HG03442 (cell line): ENCODE measurements around the gene CDK6.
A peak's percentile ranks its signal among the peaks of the same experiment; 100 is the strongest.
"Not testable (repeated sequence)": the region's sequence is repeated elsewhere in the genome, so short reads cannot be mapped to it uniquely, and the experiment has no call there.

ENCODE experiments used
- ATAC-seq: cut with Tn5 transposase; IDR thresholded peaks from one replicate; pipeline ENCODE4 v1.9.1; 2021; ENCODE audit warnings: mild to moderate bottlenecking, moderate library complexity; ENCODE audit not compliant: unreplicated experiment

The CDK6 gene

GRCh38 chr7:92604517-92604916 lies 231.9 kb downstream of the CDK6 start:
- ATAC-seq: not testable (repeated sequence)

- no peak for ATAC-seq
Measured at GRCh38 chr7:92603089-92603445, 233.3 kb downstream of the CDK6 start.

- no peak for ATAC-seq
Measured at GRCh38 chr7:92602352-92603088, 233.9 kb downstream of the CDK6 start.

- peak; percentile 70 for ATAC-seq
Measured at GRCh38 chr7:92598310-92598981, 237.9 kb downstream of the CDK6 start.

GRCh38 chr7:92595281-92595680 lies 241.1 kb downstream of the CDK6 start:
- ATAC-seq: no peak

- ATAC-seq: no peak
Measured at GRCh38 chr7:92594746-92595145, 241.6 kb downstream of the CDK6 start.

- ATAC-seq: no peak
Measured at GRCh38 chr7:92590711-92591310, 245.6 kb downstream of the CDK6 start.

- no peak for ATAC-seq
Measured at GRCh38 chr7:92589056-92589455, 247.3 kb downstream of the CDK6 start.

- ATAC-seq: no peak
Measured at GRCh38 chr7:92588561-92588960, 247.8 kb downstream of the CDK6 start.

- ATAC-seq: no peak
Measured at GRCh38 chr7:92586841-92587240, 249.5 kb downstream of the CDK6 start.

GRCh38 chr7:92586403-92586802 lies 250.0 kb downstream of the CDK6 start:
- no peak for ATAC-seq

GRCh38 chr7:92584953-92585352 lies 251.4 kb downstream of the CDK6 start:
- ATAC-seq: no peak

GRCh38 chr7:92582948-92583347 lies 253.4 kb downstream of the CDK6 start:
- no peak for ATAC-seq

GRCh38 chr7:92576296-92576695 lies 260.1 kb downstream of the CDK6 start:
- ATAC-seq: no peak

GRCh38 chr7:92569137-92569536 lies 267.2 kb downstream of the CDK6 start:
- ATAC-seq: no peak

- no peak for ATAC-seq
Measured at GRCh38 chr7:92567460-92567859, 268.9 kb downstream of the CDK6 start.

GRCh38 chr7:92563345-92563744 lies 273.0 kb downstream of the CDK6 start:
- ATAC-seq: no peak

- no peak for ATAC-seq
Measured at GRCh38 chr7:92560602-92561001, 275.8 kb downstream of the CDK6 start.

- ATAC-seq: no peak
Measured at GRCh38 chr7:92557808-92558362, 278.5 kb downstream of the CDK6 start.

- ATAC-seq: no peak
Measured at GRCh38 chr7:92557249-92557648, 279.1 kb downstream of the CDK6 start.
